Measurements from ENCODE around the gene SRRT.
"Not testable (repeated sequence)": the region's sequence is repeated elsewhere in the genome, so short reads cannot be mapped to it uniquely, and the experiment has no call there.

SRRT gene

GRCh38 chr7:100921039-100921438, 46.1 kb downstream of the SRRT start:
- Histone ChIP-seq H3K9ac (no peak overlapping the region), H3K36me3 (ENCODE audit: control insufficient read depth, insufficient read depth, low read length) (no peaks in the 10 kb centered on the region), H3K79me2 (no peaks in the 10 kb centered on the region)

GRCh38 chr7:100923616-100924015, 48.7 kb downstream of the SRRT start:
- H2AFZ ChIP-seq; H3K36me3 ChIP-seq (ENCODE audit: control insufficient read depth, insufficient read depth, low read length); H3K9me3 ChIP-seq (ENCODE audit: control insufficient read depth, low read length); H3K9ac ChIP-seq; H3K4me1 ChIP-seq; H3K4me2 ChIP-seq (ENCODE audit: low read length); H3K4me3 ChIP-seq (ENCODE audit: low read depth, low read length); H3K79me2 ChIP-seq; H3K27me3 ChIP-seq (ENCODE audit: control insufficient read depth, insufficient read depth, low read length); H3K27ac ChIP-seq: not testable (repeated sequence)

More at GRCh38 chr7:100921039-100921438, 46.1 kb downstream of the SRRT start:
- Histone ChIP-seq H2AFZ (no peak overlapping the region), H3K4me1 (no peaks in the 10 kb centered on the region), H3K4me3 (ENCODE audit: low read depth, low read length) (no peak overlapping the region), H3K27me3 (ENCODE audit: control insufficient read depth, insufficient read depth, low read length) (no peaks in the 10 kb centered on the region), H3K27ac (no peak overlapping the region), H3K9me3 (ENCODE audit: control insufficient read depth, low read length) (no peaks in the 10 kb centered on the region), H3K4me2 (ENCODE audit: low read length) (no peak overlapping the region)
- no peak for TF ChIP-seq CTCF (IDR thresholded peaks at IDR 0.05)

GRCh38 chr7:100929808-100930174, 54.9 kb downstream of the SRRT start:
- Histone ChIP-seq H3K79me2 (no peaks in the 10 kb centered on the region), H3K4me3 (ENCODE audit: low read depth, low read length) (peak overlapping the region; percentile 21), H3K36me3 (ENCODE audit: control insufficient read depth, insufficient read depth, low read length) (no peaks in the 10 kb centered on the region), H3K4me1 (peaks cover 18% of the 10 kb centered on the region), H3K9ac (no peak overlapping the region), H3K27ac (peak overlapping the region; percentile 91), H3K9me3 (ENCODE audit: control insufficient read depth, low read length) (no peaks in the 10 kb centered on the region), H3K27me3 (ENCODE audit: control insufficient read depth, insufficient read depth, low read length) (no peaks in the 10 kb centered on the region), H2AFZ (peak overlapping the region; percentile 59), H3K4me2 (ENCODE audit: low read length) (peak overlapping the region; percentile 60)
- TF ChIP-seq CTCF (IDR thresholded peaks at IDR 0.05), result no peak

- no peaks in the 10 kb centered on the region for H3K36me3 ChIP-seq (ENCODE audit: control insufficient read depth, insufficient read depth, low read length)
- no peak for TF ChIP-seq CTCF (IDR thresholded peaks at IDR 0.05)
- H3K27me3 ChIP-seq (ENCODE audit: control insufficient read depth, insufficient read depth, low read length), result no peaks in the 10 kb centered on the region
- no peak overlapping the region for H3K4me3 ChIP-seq (ENCODE audit: low read depth, low read length)
- H3K9ac ChIP-seq, result no peak overlapping the region
- no peak overlapping the region for H3K4me2 ChIP-seq (ENCODE audit: low read length)
- no peaks in the 10 kb centered on the region for H3K79me2 ChIP-seq
- H2AFZ ChIP-seq, result no peak overlapping the region
- peaks cover 18% of the 10 kb centered on the region for H3K4me1 ChIP-seq
- H3K27ac ChIP-seq, result no peak overlapping the region
- H3K9me3 ChIP-seq (ENCODE audit: control insufficient read depth, low read length), result no peaks in the 10 kb centered on the region
Observed at GRCh38 chr7:100933734-100934133, 58.8 kb downstream of the SRRT start.

- not testable (repeated sequence) for H2AFZ ChIP-seq; H3K4me1 ChIP-seq; H3K79me2 ChIP-seq; H3K9ac ChIP-seq; H3K4me3 ChIP-seq (ENCODE audit: low read depth, low read length); H3K9me3 ChIP-seq (ENCODE audit: control insufficient read depth, low read length); H3K27me3 ChIP-seq (ENCODE audit: control insufficient read depth, insufficient read depth, low read length); H3K36me3 ChIP-seq (ENCODE audit: control insufficient read depth, insufficient read depth, low read length); H3K27ac ChIP-seq; H3K4me2 ChIP-seq (ENCODE audit: low read length)
Observed at GRCh38 chr7:100935381-100935780, 60.5 kb downstream of the SRRT start.

- H3K4me2 ChIP-seq (ENCODE audit: low read length); H3K36me3 ChIP-seq (ENCODE audit: control insufficient read depth, insufficient read depth, low read length); H3K4me1 ChIP-seq; H2AFZ ChIP-seq; H3K79me2 ChIP-seq; H3K4me3 ChIP-seq (ENCODE audit: low read depth, low read length); H3K27ac ChIP-seq; H3K9ac ChIP-seq; H3K9me3 ChIP-seq (ENCODE audit: control insufficient read depth, low read length); H3K27me3 ChIP-seq (ENCODE audit: control insufficient read depth, insufficient read depth, low read length): not testable (repeated sequence)
Observed at GRCh38 chr7:100936167-100936566, 61.3 kb downstream of the SRRT start.

All from parathyroid adenoma (tissue), 2 donors.